ENCODE results near the gene ERAL1.

DNA sequence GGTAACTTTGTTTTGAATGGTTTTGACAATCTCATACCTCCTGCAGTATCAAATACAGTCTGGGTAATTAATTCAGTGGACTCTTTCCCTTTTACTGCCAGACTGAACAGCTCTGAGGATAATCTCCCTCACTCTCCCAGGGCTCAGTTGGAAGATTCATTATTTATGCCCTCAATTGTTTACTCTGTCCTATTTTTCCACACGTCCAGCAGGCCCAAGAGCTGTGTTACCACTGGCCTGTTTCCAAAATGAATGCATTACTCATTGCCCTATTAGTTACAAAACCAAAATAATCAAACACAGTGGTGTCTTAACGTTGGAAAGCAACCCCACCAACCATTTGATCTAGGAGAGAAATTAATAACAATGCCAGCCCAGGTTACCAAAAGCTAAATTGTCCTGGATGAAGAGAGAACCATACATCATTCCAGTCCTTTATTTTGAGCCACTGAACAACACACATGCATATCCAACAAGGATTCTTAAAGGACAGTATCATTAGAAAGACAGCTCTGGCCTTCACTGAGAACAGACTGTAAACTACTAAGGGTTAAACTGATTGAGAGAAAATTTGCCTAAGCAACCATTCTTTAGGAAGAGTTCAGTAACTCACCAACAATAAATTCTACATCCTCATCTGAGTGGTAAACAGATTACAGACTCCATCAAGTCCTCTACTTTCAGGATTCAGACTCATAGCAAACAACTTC lies 46.7 kb upstream of the ERAL1 start:
- TF ChIP-seq, protein P1, sequence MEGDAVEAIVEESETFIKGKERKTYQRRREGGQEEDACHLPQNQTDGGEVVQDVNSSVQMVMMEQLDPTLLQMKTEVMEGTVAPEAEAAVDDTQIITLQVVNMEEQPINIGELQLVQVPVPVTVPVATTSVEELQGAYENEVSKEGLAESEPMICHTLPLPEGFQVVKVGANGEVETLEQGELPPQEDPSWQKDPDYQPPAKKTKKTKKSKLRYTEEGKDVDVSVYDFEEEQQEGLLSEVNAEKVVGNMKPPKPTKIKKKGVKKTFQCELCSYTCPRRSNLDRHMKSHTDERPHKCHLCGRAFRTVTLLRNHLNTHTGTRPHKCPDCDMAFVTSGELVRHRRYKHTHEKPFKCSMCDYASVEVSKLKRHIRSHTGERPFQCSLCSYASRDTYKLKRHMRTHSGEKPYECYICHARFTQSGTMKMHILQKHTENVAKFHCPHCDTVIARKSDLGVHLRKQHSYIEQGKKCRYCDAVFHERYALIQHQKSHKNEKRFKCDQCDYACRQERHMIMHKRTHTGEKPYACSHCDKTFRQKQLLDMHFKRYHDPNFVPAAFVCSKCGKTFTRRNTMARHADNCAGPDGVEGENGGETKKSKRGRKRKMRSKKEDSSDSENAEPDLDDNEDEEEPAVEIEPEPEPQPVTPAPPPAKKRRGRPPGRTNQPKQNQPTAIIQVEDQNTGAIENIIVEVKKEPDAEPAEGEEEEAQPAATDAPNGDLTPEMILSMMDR (conservative IDR thresholded peaks at IDR 0.05 in 1 of 2, IDR thresholded peaks at IDR 0.05 in 1 of 2; ENCODE audit: low read depth in 1 of 2, low read length in 2 of 2), result no peak
- TF ChIP-seq EZH2 (IDR thresholded peaks at IDR 0.05; ENCODE audit: low read length, missing control alignments), result no peak

Data from fibroblast of lung (primary cell).